GM18867 (cell line): Measurements from ENCODE around the gene MMP10.
A peak's percentile ranks its signal among the peaks of the same experiment; 100 is the strongest.
"Not testable (repeated sequence)": the region's sequence is repeated elsewhere in the genome, so short reads cannot be mapped to it uniquely, and the experiment has no call there.

Experiments
- ATAC-seq: cut with Tn5 transposase; IDR thresholded peaks from one replicate; pipeline ENCODE4 v1.9.1; 2021; ENCODE audit warnings: mild to moderate bottlenecking, moderate library complexity; ENCODE audit not compliant: unreplicated experiment

The MMP10 gene

DNA sequence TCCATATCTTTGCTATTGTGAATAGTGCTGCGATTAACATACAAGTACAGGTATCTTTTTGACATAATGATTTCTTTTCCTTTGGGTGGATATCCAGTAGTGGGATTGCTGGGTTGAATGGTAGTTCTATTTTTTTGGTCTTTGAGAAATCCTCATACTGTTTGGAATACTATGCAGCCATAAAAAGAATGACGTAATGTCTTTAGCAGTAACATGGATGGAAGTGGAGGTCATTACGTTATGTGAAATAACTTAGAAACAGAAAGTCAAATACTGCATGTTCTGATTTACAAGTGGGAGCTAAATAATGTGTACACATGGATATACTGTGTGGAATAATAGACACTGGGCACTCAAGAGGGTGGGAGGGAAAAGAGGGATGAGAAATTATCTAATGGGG lies 4.0 kb upstream of the MMP10 start:
- ATAC-seq, result no peak

DNA sequence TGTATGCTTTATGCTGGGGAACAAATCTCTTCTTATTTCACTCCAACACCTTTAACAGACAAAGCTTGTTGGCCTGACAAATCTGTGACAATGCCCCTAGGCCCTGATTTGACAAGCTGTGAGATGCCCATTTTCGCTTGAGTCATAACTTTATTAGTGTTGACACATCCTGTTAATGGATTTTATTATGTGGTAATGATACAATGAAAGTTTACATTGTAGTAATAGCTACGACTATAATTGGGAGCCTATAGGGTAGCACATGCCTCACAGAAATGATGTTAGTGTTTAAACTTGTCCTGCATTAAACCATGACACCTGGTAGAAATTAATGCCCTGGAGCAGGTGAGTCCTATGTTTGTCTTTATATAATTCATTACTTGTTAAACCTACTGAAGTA lies 3.3 kb upstream of the MMP10 start:
- no peak for ATAC-seq

DNA sequence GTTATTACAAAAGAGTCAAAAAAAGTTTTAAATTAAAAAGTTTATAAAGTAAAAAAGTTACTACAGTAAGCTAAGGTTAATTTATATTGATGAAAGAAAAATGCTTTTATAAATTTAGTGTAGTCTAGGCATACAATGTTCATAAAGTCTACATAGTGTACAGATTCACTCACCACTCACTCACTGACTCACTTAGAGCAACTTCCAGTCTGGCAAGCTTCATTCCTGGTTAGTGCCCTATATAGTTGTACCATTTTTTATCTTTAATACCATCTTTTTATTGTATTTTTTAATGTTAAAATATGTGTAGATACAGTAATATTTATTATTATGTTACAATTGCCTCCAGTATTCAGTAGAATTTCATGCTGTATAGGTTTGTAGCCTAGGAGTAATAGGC lies 2.6 kb upstream of the MMP10 start:
- ATAC-seq, result no peak

DNA sequence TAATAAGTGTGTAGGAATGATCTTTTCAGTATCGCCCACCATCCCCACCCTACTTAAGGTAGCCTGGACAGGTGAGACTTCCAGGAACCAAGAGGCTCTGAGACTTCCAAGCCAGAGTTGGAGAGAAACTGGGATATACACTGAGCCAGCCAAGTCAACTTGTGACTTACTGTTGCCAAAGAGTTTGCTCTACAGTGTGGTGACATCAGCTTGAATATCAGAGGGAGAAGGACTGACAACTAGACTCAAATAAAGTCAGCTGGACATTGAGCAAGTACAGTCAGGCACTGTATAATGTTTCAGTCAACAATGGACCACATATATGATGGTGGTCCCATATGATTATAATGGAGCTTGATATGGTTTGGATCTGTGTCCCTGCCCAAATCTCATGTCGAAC lies 1.2 kb upstream of the MMP10 start:
- ATAC-seq, result no peak

DNA sequence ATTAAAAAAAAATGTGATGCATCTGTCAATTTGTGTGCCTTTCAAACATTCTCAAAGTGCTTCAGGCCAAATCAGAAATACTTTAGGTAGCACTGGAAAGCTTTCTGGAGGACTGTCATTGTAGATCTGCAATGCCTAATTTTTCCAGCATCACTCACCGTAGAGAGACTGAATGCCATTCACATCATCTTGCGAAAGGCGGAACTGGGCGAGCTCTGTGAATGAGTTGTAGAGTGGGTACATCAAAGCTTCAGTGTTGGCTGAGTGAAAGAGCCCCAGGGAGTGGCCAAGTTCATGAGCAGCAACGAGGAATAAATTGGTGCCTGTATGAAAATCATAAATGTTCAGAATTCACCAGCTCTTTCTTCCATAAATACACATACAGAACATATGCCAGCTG lies 4.0 kb downstream of the MMP10 start:
- ATAC-seq, result no peak

DNA sequence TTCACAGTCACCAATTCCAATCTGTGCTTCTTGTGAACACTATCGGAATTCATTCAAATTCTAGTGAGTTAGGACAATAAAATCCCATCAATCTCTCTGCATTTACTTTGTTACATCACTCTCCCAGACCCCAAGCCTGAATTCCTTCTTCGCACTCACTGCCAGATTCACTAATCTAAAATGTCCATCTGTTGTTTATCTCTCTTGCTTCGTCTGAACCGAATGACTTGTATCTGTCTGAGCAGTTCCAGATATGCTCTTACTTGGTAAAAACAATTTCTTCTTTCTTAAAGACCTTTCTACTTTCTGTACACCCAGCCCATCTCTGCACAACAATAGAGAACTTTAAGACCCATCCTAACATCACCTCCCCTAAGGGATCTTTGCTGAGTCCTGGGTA lies 7.0 kb downstream of the MMP10 start:
- no peak for ATAC-seq

DNA sequence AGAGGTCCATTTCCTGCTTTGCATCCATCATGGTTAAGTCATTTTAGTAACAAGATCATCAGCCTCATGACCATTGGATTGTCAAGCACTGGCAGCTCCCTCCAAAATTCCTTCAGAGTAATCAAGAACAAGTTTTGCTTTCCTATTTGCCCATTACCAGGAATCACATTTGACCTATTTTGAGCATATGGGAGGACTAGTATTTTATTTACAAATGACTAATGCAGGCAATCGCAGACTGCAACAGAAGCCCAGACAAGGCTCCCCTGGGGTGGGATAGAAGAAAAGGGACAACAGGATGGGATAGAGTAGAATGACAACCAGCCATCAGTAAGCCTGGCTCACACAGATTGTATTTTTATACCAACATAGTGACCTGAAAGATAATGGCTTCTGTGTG lies 9.1 kb downstream of the MMP10 start:
- no peak for ATAC-seq

DNA sequence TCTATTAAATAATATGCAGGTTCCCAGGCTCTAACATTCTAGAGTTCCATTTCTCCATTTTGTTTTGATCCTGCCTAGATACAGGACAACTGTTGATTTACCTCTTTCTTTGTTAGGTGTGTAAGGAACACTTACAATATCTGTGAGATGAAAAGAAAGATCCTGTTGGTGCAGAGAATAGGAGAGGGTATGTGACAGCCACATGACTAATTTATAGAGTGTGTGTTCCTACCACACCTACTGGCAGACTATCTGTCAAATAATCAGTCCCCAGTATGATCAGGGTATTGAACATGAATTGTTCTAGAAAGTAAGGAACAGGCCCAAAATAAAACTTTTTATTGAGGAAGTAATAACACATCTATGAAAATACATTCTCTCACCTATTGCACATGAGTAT lies 10.2 kb downstream of the MMP10 start:
- ATAC-seq, result no peak

DNA sequence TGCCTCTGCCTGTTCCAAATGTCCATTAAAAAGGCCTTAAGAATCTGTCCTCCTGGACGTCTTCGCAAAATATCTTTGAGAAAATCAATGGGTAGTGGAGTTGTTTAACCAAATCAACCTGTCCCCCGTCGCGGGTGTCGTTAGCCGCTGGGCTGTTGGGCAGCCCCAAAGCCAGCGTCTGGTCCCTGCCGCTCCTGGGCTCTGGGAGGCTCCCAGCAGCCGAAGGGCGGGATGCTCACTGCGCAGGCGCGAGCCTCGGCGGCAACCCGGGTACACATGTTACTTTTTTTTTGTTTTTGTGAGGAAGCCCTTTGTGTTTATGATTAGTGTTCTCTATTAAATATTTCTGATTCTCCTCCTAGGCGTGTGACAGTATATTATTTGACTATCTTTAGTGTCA lies 12.6 kb downstream of the MMP10 start:
- no peak for ATAC-seq

DNA sequence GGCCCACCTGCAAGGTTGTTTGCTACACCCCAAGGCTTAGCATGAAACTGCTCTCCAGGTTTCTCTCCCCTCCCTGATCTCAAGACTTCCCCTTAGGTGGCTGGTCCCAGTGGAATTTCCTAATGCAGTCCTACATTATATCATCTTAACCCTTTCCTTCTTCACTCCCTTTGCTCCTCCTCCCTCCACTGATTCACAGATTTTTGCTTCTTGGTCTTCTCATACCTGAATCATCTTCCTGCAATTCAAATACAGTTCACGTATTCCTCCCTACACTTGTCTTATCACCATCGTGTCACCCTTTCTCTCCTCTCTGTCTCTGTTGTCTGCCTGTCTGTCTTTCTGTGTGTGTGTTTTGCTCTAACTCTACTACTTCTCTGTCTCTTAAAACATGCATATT lies 17.0 kb downstream of the MMP10 start:
- ATAC-seq, result no peak

DNA sequence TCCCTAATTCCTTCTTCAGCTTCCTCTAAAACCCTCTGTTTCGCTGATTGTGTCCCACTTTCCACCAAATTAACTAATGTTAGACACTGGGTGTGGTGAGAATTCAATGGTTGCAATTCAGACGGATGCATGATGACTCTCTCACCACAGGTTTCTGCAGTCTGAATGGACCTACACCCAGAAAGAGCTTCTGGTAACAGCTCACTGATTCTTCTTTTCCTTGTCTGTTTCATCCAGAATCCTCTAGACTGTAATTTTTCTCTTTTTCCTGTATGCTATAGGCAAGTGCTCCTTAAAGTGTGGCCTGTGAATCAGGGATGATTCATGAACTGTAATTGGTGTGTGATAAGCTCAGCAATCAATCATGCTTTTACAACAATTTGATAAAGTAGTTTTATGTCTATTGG lies 18.1 kb downstream of the MMP10 start:
- ATAC-seq, result no peak

DNA sequence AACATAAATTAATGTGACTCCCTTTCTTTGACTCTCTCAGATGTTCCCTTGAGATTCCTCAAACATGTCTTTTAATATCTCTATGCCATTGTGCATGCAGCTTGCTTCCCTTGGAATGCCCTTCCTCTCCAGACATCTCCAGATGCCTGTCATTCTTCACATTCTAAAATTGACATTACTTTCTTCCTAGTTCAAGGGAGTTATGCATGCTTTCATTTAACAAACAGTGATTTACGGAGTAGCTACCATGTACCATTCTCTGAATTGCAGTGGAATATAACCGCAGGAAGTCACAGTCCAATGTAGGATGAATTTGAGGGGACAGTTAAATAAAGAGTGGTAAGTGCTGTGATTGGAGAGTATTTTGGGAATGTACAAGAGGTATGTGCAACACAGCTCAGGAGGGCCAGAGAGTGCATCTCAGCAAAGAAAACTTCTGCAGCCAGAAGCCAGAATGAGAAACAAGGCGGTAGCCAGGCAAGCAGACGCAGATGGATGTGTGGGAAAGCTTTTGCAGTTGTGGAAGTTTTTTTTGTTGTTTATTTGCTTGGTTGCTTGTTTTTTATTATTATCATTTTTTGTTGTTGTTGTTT lies 18.7 kb downstream of the MMP10 start:
- ATAC-seq, result no peak

DNA sequence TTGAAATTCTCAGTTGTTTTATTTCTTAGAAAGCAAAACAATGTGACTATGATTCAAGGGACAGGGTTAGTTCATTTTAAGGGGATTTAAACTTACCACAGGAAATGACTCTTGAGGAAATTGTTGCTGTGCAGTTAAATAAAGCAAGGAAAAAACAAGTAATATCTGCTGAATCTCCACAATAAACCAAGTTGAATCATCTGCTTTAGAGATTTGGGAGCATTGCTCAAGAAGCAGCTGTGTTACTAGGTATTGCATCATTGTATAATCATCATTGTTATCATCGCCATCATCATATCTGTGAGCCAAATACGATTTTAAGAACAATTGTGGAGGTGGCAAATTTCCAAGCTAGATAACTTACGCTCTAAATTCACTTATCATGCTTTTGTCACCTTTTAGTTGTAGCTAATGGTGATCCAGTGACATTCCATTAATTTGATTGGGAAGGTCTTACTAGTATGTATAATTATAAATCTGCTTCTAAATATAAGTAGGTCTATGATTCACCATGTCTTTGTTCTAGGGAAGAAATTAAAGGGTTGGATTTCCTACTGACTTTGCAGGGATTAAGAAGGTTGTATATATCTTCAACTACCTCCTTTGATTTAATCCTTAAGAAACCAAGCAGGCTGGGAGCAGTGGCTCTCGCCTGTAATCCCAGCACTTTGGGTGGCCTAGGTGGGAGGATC lies 19.9 kb downstream of the MMP10 start:
- ATAC-seq, result no peak

DNA sequence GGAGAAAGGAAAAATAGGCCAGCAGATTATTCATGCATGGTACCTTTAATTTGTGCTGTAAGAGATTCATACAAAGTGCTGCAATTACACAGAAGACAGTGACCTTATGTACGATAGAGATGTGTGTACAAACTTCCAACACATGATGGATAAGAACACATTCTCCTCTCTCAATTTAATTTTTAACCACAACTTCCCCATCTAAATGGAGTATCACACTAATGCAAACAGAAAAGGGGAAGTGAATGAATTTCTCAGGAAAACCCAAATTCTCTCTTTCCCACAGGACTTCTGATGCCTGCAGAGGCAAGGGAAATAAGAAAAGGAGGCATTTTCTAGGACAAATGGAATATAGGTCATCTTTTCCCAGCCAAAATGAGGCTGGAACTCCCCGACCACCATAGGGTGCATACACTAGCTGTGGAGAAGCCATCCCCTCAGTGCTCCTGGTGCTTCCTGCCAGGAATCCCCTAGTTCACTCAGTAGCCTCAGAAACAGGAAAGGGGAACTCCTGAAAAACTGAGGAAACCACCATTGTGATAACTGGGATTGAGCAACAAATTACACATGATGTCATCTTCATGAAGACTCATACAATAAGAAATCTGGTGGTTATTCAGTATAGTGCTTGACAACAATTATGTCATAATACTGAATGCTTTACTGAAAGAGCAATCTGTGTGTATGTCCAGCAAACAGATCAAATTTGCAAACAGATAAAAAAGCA lies 22.4 kb downstream of the MMP10 start:
- no peak for ATAC-seq

DNA sequence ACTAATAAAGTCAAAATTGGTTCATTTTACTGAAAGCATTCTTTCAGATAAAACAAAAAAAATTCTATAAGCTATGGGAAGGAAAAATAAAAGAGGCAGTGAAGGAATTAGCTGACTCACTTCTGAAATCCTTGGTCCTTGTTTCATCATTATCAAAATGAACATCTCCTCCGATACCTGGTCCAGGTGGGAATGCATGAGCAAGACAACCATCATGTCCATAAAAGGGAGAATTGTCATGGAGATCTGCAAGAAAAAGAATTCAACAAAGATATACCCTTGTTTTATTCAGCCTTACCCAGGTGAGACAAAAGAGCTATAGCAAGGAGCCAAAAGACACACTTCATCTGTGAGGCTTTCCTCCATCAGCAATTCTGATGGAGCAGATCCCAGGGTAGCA lies 27.2 kb downstream of the MMP10 start:
- ATAC-seq, result no peak

DNA sequence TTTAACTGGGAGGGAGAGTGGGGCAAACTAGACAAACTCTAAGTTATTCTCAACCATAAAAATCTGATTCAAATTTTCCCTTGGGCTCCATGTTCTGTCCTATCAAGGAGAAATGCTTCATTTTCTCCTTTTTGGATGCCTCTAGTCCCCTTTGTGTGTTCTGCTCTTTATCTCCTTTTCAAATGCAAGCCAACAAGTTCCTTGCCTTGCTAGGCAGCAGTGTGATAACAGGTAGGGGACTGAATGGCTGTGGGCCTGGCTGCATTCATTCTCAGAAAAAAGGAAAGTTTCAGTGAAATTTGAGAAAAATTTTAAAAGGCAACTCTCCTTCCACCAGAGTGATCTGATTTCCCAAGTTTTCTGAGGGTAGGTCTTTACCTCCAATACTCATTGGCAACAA lies 28.8 kb downstream of the MMP10 start:
- ATAC-seq, result no peak

DNA sequence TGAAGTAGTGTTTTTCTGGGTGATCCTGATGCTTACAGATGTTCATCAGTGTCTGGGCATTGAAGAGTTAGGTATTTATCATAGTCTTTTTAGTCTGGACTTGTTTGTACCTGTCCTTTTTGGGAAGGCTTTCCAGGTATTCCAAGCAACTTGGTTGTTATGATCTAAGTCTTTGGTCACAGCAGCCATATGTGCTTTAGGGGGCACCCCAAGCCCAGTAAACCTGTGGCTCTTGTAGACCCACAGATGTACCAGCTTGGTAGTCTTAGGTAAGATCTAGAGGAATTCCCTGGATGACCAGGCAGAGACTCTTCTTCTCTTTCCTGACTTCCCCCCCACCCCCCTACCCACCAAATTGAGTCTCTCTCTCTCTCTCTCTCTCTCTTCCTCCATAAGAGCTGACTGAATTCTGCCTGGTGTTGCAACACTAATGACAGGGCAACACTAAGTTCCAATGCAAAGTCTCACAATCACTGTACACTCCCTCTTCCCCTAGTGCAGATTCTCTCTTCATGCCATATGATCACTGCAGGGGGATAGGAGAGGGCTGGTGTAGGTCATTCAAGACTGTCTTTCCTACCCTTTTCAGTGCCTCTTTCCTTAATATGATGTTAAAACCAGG lies 31.2 kb downstream of the MMP10 start:
- no peak for ATAC-seq

DNA sequence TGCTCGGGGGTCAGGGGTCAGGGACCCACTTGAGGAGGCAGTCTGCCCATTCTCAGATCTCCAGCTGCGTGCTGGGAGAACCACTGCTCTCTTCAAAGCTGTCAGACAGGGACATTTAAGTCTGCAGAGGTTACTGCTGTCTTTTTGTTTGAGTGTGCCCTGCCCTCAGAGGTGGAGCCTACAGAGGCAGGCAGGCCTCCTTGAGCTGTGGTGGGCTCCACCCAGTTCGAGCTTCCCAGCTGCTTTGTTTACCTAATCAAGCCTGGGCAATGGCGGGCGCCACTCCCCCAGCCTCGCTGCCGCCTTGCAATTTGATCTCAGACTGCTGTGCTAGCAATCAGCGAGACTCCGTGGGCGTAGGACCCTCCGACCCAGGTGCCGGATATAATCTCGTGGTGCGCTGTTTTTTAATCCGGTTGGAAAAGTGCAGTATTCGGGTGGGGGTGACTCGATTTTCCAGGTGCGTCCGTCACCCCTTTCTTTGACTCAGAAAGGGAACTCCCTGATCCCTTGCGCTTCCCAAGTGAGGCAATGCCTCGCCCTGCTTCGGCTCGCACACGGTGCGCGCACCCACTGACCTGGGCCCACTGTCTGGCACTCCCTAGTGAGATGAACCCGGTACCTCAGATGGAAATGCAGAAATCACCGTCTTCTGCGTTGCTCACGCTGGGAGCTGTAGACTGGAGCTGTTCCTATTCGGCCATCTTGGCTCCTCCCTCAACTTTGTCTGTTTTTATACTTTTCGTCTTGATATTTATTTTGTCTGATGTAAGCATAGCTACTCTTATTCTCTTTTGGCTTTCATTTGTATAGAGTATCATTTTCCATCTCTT lies 33.5 kb downstream of the MMP10 start:
- not testable (repeated sequence) for ATAC-seq

DNA sequence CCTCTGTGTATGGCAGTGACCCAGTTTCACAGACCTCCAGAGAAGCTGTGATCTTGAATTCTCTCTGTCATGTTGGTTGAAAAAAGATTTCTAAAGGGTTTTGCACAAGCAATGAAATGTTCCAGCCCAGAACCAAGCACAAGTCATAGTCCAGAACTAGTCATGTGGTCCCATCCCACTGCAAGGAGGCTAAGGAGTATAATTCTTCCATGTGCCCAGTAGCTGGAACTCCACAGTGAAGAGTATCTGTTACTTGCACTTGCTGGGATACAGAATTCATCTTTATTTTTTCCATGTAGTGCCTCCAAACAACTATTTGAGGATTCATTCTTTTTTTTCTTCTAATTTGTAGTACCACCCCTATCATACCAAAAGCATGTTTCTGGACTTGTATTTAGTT lies 45.8 kb downstream of the MMP10 start:
- ATAC-seq, result no peak

DNA sequence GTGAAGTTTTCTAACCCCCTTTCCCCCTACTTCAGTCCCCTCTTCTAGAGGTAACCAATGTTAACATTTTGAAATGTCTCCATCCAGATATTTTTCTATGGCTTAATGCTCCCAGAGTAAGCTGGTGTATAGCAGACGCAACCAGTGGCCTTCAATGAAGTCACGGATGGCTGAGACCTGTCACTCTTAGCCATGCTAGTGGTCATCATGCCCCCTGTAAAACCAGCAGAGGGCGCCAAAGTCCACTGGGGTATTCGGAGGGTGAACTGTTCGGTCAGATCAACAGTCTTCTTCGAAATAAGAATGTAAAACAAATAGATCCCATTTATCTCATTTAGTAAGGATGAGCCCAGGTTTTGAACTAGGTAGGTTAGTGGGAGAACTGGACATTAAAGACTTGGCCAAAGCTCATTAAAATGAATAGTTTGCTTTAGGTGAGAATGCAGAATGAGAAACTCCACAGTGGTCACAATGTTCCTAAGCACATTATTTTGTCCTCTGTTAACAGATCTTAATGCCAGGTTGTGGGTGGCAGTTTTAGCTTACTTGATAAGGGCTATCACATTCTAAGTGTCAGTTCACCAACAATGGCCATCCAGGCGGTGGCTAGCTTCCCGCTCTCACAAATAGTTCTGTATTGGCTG lies 47.1 kb downstream of the MMP10 start:
- peak; percentile 97 for ATAC-seq

DNA sequence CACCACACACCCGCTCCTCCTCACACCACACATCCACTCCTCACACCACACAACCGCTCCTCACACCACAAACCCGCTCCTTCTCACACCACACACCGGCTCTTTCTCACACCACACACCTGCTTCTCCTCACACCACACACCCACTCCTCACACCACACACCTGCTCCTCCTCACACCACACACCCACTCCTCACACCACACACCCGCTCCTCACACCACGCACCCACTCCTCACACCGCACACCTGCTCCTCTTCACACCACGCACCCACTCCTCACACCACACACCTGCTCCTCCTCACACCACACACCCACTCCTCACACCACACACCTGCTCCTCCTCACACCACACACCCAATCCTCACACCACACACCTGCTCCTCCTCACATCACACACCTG lies 49.5 kb downstream of the MMP10 start:
- not testable (repeated sequence) for ATAC-seq
